ENCODE results near the gene WNT9B.

WNT9B gene

DNA sequence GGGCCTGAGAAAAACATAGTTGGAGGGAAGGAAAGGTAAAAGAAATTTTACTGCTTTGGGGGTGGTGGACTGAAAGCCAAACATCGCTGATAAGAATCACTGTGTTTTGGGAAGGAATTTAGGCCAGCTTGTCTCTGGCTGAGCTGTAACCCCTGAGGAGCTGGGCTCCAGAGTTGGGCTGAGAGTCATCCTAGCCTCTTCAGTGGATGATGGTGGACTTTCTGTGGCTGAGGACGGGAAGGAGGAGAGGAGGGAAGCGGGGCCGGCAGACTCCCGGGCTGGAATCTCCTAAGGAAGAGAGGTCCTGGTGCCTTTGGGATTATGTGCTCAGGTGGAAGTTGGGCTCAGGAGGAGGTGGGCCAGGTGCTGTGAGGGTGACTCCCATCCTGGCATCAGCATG is 8.6 kb downstream of the WNT9B start:
- FAIRE-seq: no peak

DNA sequence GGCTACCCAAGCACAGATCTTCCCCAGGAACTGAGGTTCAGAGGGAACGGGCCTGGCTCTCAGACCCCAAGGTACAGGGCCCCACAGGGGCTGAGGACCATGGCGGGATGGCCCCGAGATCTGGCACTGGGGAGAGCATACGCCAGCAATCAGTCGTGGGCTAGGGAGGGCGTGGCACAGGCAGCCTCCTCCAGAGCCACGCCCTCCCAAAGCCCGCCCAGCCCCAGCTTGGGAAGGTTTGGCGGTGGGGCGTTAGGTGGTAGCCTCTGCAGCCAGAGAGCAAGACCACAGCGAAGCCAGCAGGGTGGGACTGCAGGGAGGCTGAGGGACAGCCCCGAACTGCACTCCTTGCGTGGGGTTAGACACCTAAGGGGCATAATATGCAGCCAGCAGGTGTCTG is 11.6 kb downstream of the WNT9B start:
- FAIRE-seq: no peak

DNA sequence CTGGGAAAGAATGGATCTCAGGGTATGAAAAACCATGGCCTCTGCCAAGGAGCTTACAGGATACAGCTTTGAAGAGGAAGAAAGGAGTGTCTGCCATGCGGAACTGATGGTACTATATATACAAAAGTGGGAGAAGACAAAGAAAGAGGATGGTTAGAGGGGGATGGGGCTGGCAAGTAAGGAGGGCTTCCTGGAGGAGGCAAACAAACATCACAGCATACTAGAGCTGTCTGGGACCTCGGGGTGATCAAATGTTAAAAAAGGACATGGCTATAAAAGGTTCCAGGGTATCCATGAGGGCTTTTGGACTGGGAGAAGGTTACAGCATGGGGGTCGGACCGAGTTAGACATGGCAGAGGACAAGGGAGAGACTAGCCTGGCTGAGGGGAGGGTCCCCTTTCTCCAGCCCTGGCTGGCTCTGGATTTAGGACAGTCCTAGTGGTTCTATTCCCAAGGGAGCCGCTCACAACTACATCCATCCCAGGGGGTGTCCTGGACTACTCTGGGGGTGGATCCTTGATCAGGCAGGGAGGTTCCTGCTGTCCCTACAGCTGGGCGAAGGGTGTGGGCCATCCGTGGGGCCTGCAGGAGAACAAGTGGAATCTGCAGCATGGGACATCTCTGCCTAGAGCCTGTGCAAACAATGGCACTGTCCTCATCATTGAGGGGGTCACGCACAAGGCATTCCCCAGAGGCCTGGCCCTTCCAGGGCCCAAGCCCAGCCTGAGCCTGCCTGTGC is 12.2 kb downstream of the WNT9B start:
- FAIRE-seq: no peak

DNA sequence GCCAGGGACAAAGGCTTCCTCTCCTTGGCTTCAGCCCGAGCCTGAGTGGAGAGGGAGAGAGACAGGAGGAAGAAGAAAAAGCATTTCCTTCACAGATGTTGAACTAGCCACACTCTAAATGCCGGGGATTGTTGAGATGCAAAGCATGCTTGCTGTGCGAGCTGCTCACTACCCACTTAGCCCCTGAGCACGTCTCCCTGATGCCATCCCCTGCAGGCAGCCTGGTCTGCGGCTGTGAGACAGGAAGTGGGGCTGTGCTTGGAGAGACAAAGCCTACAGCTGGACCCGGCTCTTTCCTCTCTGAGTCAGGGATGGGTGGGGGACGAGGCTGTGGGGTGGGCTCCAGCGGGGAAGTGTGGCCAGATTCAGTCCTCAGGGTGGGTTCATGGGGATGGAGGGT is 13.7 kb downstream of the WNT9B start:
- no peak for FAIRE-seq

DNA sequence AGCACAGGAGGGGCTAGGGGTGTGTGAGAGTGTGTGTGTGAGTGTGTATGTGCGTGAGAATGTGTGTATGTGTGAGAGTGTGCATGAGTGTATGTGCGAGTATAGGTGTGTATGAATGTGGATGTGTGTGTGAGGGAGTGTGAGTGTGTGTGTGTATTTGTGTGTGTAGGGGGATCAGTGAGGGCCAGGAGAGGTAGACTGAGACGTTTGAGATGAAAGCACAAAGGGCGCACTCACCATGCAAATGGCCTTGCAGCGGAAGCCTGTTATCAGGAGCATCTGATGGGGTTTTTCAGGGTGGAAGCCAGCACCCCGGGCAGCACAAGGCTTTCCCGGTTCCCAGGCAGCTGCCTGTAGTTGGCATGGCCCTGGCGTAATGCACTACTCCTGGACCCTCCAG is 14.9 kb downstream of the WNT9B start:
- FAIRE-seq: no peak

GRCh38 chr17:46866747-46867146 is 15.4 kb downstream of the WNT9B start:
- no peak for FAIRE-seq

DNA sequence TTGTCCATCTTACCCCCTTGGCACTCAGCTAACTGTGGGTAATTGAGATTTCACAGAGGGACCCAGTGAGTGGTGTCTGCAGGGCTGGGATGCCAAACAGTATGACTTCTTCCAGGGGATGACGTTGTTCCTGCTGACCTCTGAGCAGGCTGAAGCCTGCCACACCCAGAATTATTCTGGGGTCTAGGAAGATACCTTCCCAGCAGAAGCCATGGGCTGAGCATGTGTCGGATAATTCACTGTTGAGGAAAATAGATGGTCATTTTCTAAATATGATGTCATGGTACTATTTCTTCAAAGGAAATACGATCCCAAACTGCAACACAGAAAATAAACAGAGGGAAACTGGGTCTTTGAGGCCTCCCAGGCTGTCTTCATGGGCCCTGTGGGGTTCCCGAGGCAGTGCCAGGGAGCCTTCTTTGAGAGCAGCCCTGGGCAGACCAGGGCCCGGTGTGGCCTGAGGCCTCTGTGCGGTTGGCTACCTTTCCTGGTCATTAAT is 17.4 kb downstream of the WNT9B start:
- no peak for FAIRE-seq

GRCh38 chr17:46869296-46869695 is 17.9 kb downstream of the WNT9B start:
- FAIRE-seq: no peak

DNA sequence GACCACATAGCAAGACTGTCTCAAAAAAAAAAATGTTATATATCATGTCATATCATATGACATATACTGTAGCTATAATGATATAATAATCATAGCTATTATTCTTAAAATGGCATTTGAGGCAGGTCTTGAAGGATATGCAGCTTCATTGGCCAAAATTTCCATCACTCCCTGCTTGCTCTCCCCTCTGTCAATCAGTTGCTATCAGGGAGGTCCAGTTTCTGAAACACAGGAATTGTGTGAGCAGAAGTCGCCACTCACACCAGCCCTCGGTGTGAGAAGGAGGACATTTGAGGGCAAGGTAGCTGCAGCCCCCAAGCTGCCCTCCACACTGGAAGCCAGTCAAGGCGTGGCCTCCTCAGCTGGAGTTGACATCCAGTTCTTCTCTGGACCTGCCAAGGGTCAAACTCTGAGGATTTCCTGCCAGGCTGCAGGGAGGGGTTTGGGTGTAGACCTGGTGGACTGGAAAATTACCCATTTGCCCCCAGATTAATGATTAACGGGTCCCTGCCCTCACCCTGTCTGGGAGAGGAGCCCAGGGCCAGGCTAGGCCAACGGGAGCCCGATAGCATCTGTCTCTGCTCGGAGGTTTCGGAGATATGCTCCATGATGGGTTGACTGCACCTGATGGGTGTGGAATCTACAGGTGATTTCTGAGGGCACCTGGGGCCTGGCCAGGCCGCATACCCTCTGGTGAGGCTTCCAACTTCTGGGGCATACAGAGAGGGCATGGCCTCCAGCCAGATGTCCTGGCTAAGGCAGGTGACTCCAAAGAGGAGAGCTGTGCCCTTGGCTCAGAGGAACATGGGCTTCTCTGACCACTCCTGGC is 18.8 kb downstream of the WNT9B start:
- no peak for FAIRE-seq

DNA sequence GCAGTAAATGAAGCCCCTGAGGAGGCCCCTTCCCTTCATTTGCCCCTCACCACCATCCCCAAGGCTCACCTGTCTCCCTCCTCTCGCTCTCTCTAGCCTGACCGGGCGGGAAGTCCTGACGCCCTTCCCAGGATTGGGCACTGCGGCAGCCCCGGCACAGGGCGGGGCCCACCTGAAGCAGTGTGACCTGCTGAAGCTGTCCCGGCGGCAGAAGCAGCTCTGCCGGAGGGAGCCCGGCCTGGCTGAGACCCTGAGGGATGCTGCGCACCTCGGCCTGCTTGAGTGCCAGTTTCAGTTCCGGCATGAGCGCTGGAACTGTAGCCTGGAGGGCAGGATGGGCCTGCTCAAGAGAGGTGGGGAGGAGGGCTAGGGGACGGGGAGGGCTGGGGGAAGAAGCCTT is 21.0 kb downstream of the WNT9B start:
- no peak for FAIRE-seq

- FAIRE-seq: no peak
Measured at GRCh38 chr17:46873941-46874645, 22.7 kb downstream of the WNT9B start.

- FAIRE-seq: no peak
Measured at GRCh38 chr17:46874906-46875305, 23.5 kb downstream of the WNT9B start.

- FAIRE-seq: no peak
Measured at GRCh38 chr17:46875849-46876352, 24.5 kb downstream of the WNT9B start.

DNA sequence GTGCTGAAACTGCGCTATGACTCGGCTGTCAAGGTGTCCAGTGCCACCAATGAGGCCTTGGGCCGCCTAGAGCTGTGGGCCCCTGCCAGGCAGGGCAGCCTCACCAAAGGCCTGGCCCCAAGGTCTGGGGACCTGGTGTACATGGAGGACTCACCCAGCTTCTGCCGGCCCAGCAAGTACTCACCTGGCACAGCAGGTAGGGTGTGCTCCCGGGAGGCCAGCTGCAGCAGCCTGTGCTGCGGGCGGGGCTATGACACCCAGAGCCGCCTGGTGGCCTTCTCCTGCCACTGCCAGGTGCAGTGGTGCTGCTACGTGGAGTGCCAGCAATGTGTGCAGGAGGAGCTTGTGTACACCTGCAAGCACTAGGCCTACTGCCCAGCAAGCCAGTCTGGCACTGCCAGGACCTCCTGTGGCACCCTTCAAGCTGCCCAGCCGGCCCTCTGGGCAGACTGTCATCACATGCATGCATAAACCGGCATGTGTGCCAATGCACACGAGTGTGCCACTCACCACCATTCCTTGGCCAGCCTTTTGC is 25.0 kb downstream of the WNT9B start:
- FAIRE-seq: no peak

GRCh38 chr17:46876926-46877325 is 25.5 kb downstream of the WNT9B start:
- FAIRE-seq: no peak

DNA sequence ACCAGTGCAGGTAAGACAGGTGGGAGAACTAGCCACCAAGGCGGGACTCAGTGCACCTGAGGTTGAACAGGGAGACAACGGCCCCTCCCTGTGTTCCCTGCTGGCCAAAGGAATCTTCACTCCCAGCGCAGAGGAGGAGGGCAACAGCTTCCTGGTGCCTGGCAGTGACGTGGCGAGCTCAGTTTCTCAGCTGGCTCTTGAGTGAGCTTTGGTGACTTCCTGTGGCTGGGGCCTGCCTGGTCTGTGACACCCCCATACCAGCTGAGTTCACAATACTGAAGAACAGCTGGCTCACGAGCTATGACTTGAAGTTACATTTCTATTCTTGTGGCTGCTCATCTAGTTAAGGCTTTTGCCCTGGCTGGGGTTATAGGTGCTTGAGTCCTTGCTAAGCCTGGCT is 26.1 kb downstream of the WNT9B start:
- no peak for FAIRE-seq

- FAIRE-seq: no peak
Measured at GRCh38 chr17:46878055-46878454, 26.7 kb downstream of the WNT9B start.

DNA sequence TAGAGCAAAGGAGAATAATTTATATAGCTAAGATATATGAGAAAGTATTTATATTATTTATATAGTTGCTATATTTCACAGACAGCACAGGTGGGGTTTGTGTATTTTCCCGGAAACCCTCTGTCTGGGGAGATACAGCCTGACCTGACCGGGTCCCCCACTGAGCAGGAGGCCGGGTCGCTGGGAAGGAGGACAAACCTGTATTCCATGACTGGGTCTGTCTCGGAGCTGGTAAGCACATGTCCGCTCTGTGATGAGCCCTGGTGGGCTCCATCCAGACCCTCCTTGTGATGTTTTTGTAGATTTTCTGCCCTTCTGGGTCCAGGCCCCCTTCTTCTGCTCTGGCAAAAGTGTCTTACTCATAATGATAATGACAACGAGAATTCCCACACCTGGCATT is 27.7 kb downstream of the WNT9B start:
- FAIRE-seq: no peak

GRCh38 chr17:46881015-46881414 is 29.6 kb downstream of the WNT9B start:
- FAIRE-seq: no peak

DNA sequence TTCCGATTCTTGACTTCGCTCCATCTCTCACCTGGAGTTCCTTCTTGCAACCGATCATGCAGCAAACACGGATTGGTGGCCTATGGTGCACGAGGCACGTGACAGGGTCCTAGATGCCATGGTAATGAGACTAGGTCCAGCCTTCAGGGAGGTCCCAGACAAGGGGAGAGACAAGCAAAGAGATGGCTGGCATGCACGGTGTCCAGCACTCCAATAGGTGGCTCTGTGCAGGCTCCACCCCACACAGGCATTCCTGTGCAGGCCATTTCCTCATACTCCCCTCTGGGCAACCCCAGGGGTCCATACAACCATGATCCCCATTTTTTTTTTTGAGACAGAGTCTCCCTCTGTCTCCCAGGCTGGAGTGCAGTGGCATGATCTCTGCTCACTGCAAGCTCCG is 31.3 kb downstream of the WNT9B start:
- no peak for FAIRE-seq

- no peak for FAIRE-seq
Measured at GRCh38 chr17:46883871-46884520, 32.6 kb downstream of the WNT9B start.

DNA sequence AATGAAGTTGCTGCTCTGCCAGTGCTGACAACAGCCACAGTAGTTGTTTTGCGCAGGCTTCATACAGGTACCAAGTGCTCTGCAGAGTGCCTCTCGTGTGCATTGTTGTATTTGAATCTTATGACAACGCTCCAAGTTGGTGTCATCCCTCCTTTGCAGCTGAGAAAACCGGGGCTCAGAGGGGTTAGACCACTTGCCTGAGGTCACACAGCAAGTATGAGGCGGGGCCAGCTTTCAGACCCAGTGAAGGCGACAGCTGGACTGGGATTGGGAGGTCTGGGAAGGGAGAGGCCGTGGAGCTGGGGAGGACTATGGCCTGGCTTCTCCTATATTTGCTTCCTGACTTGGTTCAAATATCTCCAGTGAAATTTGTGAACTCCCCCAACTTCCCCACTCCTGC is 33.2 kb downstream of the WNT9B start:
- FAIRE-seq: no peak
